HepG2 (cell line): ENCODE data around the gene GABRP. TPM values are rescaled to one million over a fixed set of nuclear protein-coding genes. Genes with fewer than 3 reads are reported as not detected.
A peak's percentile ranks its signal among the peaks of the same experiment; 100 is the strongest.

Experiments used
- ATAC-seq: fragments of 200-7000 bp; cut with Tn5 transposase; 3 replicates; pipeline ENCODE4 v1.9.1; 2020; ENCODE audit warnings: mild to moderate bottlenecking, moderate library complexity
- BruUV-seq: library from RNA; stranded (reverse); fragments of 400-500 nt; replicated peaks from 2 replicates; lab custom pipeline; 2021; lab: Mats Ljungman, UMichigan
- CTCF ChIA-PET: fragments of 300-600 bp; formaldehyde crosslinking; extraction: SDS; loops from one replicate; lab custom pipeline; 2021; ENCODE audit warnings: low total read pairs, inconsistent platforms, low intra/inter-chr PET ratio; lab: Yijun Ruan, JAX
- POLR2A ChIA-PET: fragments of 350-600 bp; sonication (Branson Sonifier 250); formaldehyde crosslinking; loops from one replicate; lab custom pipeline; 2020; ENCODE audit warnings: antibody characterized with exemption, inconsistent platforms; lab: Yijun Ruan, JAX
- DNase-seq: peaks from one replicate; pipeline ENCODE4 v3.0.0-alpha.2; 2015; ENCODE audit warnings: low spot score
- FAIRE-seq: peaks from 3 replicates; lab custom pipeline; 2011; peaks lifted over from hg19 to GRCh38; lab: Jason Lieb, UNC
- H2AFZ ChIP-seq: one replicate; pipeline ENCODE4 v1.6.1; 2011; ENCODE audit warnings: low read length, inconsistent platforms
- H3K27ac ChIP-seq: fragments of 300-600 bp; 3 replicates; pipeline ENCODE4 v1.8.0; 2011; ENCODE audit warnings: mixed run types, mild to moderate bottlenecking, mixed read lengths, low read length, inconsistent platforms; ENCODE audit not compliant: insufficient read depth; ENCODE audit errors: extremely low read length
- H3K27me3 ChIP-seq, 2 experiments: fragments of 200-600 bp in 1 of 2; 2 replicates in 1 of 2; 3 replicates in 1 of 2; pipeline versions ENCODE4 v1.6.0 to v1.8.0; 2011; ENCODE audit warnings: low read length in 2 of 2, mild to moderate bottlenecking in 2 of 2, moderate library complexity in 2 of 2, inconsistent platforms in 1 of 2; ENCODE audit not compliant: insufficient read depth in 2 of 2, control insufficient read depth in 1 of 2
- H3K36me3 ChIP-seq, 2 experiments: fragments of 200-600 bp in 1 of 2; replicated peaks in 1 of 2; 2 replicates in 1 of 2; 3 replicates in 1 of 2; pipeline versions ENCODE4 v1.5.1 to v1.8.0; 2011; ENCODE audit warnings: low read length in 2 of 2, inconsistent platforms in 1 of 2; ENCODE audit not compliant: insufficient read depth in 2 of 2, control insufficient read depth in 1 of 2
- H3K4me1 ChIP-seq: 2 replicates; pipeline ENCODE4 v1.5.1; 2012; ENCODE audit warnings: low read length, inconsistent platforms; ENCODE audit not compliant: insufficient read depth
- H3K4me2 ChIP-seq: 2 replicates; pipeline ENCODE4 v1.6.0; 2011; ENCODE audit warnings: low read depth, low read length, inconsistent platforms
- H3K4me3 ChIP-seq, 3 experiments: fragments of 200-600 bp in 1 of 3; sonication (generic), shearing (Covaris generic) in 1 of 3; replicated peaks in 1 of 3; 2 replicates each; pipeline ENCODE4 v1.5.1; 2011 to 2016; ENCODE audit warnings: low read length in 3 of 3, inconsistent platforms in 2 of 3, low read depth in 2 of 3, mild to moderate bottlenecking in 2 of 3, control low read depth in 1 of 3, mixed read lengths in 1 of 3; ENCODE audit not compliant: insufficient read depth in 1 of 3
- H3K79me2 ChIP-seq: one replicate; pipeline ENCODE4 v1.6.1; 2011; ENCODE audit warnings: low read length, inconsistent platforms; ENCODE audit not compliant: insufficient read depth
- H3K9ac ChIP-seq: 2 replicates; pipeline ENCODE4 v1.6.0; 2011; ENCODE audit warnings: mild to moderate bottlenecking, low read depth, low read length, inconsistent platforms; ENCODE audit not compliant: insufficient read depth
- H3K9me3 ChIP-seq: 2 replicates; pipeline ENCODE4 v1.5.1; 2012; ENCODE audit warnings: mild to moderate bottlenecking, low read length
- H4K20me1 ChIP-seq: 2 replicates; pipeline ENCODE4 v1.6.0; 2011; ENCODE audit warnings: inconsistent platforms, mild to moderate bottlenecking, low read length, moderate library complexity; ENCODE audit not compliant: insufficient read depth
- MEIS2 ChIP-seq: sonication (generic); formaldehyde crosslinking; IDR thresholded peaks from 2 replicates; pipeline ENCODE4 v1.9.0; 2021; ENCODE audit warnings: mild to moderate bottlenecking, missing genetic modification reagents
- TSC22D2 ChIP-seq: sonication (generic); formaldehyde crosslinking; IDR thresholded peaks from 2 replicates; pipeline ENCODE4 v1.5.1; 2020; ENCODE audit warnings: missing genetic modification reagents, mild to moderate bottlenecking, borderline replicate concordance
- ZFP1 ChIP-seq: IDR thresholded peaks from 2 replicates; pipeline ENCODE4 v1.6.1; 2016
- WGBS: methylation state at CpG from one replicate; pipeline ENCODE4 v1.1.6; 2017; ENCODE audit warnings: low lambda C conversion rate; 5-methylcytosine and 5-hydroxymethylcytosine counted together
- in situ Hi-C: cut with HindIII; loops from 2 replicates; pipeline ENCODE4 v1.10.0; 2017; ENCODE audit warnings: low pct_unique_long_range_greater_than_20kb; ENCODE audit not compliant: extremely low pct_ligation_motif_present
- intact Hi-C: fragments of 100-400 bp; cut with micrococcal nuclease; formaldehyde crosslinking; loops from one replicate; pipeline ENCODE4 v1.10.0; 2022; ENCODE audit not compliant: unreplicated experiment
- polyA plus RNA-seq, 8 experiments: library from polyadenylated mRNA; depleted of rRNA in 3 of 8; stranded (reverse) in 7 of 8; unstranded in 1 of 8; fragments of >200 nt; fragmentation: Illumina TruSeq in 4 of 8; extraction: Trizol in 4 of 8; gene quantifications; 2 replicates each; pipeline versions ENCODE4 v1.2.1 to v1.2.3, GENCODE V29; 2011 to 2016; ENCODE audit warnings: low read depth in 4 of 8, missing spikeins in 1 of 8, mixed read lengths in 1 of 8; ENCODE audit not compliant: insufficient read depth in 1 of 8
- total RNA-seq, 5 experiments: library from RNA; depleted of rRNA; stranded (reverse); fragments of >200 nt; fragmentation: Illumina TruSeq; extraction: Trizol; gene quantifications; 2 replicates each; pipeline ENCODE4 v1.2.3, GENCODE V29; 2016; ENCODE audit warnings: low read depth in 1 of 5
- TF ChIP-seq, protein P1 (sequence below): IDR thresholded peaks from 2 replicates; pipeline ENCODE4 v1.6.1; 2018; ENCODE audit warnings: missing genetic modification reagents, mild to moderate bottlenecking, missing compliant biosample characterization

GABRP gene
- total and polyA plus RNA-seq, 2 of the 13 experiments (the other 11 are each of a cell fraction or from before 2014, with no cell fraction given): not detected

DNA sequence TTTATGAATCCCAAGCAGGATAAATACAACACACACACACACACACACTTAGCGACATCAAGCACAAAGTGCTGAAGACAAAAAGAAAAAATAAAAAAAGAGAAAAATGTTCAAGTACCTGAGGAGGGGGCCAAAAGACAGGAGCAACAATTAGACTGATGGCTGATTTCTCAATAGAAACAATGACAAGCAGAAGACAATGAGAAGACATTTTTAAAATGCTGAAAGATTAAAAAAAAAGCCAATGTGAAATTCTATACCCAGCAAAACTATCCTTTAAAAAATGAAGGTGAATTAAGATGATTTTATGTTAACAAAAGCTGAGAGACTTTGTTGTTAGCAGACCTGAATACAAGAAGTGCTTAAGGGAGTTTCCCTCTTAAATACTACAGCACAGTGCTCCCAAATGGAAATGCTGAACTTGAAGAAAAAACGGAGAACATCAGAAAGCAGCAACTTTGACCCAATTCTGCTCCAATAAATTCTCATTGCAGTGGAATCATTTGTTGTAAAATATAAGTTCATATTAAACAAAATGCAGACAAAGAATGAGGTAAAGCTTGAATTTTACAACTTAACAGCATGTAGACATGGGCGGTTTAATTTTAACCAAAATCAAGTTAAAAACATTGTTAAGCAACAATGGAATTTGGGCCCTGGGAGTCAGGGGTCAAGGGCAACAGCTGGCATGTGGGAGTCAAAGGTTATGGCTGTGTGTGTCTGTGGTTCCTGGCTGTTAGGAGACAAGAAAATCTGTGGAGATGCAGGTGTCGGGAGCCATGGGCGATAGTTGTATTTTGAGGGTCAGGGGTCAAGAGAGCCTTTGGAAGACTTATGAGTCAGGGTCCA lies 77.5 kb downstream of the GABRP start:
- intact Hi-C loops: no loop called here
- no peak overlapping the region for H2AFZ ChIP-seq
- WGBS: 48% methylated on average over 5 of the region's 5 CpGs

DNA sequence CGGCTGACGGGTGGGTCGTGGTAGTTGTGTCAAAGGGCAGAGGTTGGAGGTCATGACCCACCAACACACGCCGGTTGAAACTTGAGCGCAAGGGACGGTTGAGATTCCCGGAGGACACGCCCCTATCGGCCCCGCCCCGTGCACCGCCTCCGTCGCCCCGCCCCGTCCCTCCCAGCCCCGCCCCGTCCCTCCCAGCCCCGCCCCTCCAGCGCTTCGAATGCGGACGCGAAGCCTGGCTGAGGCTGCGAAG lies 78.1 kb downstream of the GABRP start:
- FAIRE-seq (no peak), ATAC-seq (no peak), DNase-seq (no peak)
- BruUV-seq: no TSS peak
- Histone ChIP-seq H3K9ac (no peak overlapping the region), H3K9me3 (peaks cover 22% of the 10 kb centered on the region), H3K27ac (no peak overlapping the region), H2AFZ (no peak overlapping the region), H3K4me3 (no peak overlapping the region), H3K79me2 (no peaks in the 10 kb centered on the region), H3K36me3 (no peaks in the 10 kb centered on the region)
- WGBS: 68% methylated on average over 7 of the region's 26 CpGs
- intact Hi-C loops: no loop called here
- in situ Hi-C loops: no loop called here
- ChIA-PET CTCF (no interaction called here), POLR2A (no interaction called here)
- TF ChIP-seq TSC22D2 (CRISPR knock-in tag) (no peak), MEIS2 (no peak)
- TF ChIP-seq, all 625 proteins: peak for 0
- Histone ChIP-seq H3K4me2 (no peak overlapping the region), H3K4me1 (no peaks in the 10 kb centered on the region), H3K27me3 (no peaks in the 10 kb centered on the region), H4K20me1 (no peaks in the 10 kb centered on the region)

More for the DNA sequence above, 77.5 kb downstream of the GABRP start:
- TF ChIP-seq, protein P1, sequence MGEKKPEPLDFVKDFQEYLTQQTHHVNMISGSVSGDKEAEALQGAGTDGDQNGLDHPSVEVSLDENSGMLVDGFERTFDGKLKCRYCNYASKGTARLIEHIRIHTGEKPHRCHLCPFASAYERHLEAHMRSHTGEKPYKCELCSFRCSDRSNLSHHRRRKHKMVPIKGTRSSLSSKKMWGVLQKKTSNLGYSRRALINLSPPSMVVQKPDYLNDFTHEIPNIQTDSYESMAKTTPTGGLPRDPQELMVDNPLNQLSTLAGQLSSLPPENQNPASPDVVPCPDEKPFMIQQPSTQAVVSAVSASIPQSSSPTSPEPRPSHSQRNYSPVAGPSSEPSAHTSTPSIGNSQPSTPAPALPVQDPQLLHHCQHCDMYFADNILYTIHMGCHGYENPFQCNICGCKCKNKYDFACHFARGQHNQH (CRISPR knock-in tag): no peak
- 0 out of 2 replicates have a peak, but pooled peaks have one; percentile 51 for TF ChIP-seq ZFP1
- Histone ChIP-seq H3K79me2 (no peaks in the 10 kb centered on the region), H3K4me2 (no peak overlapping the region), H3K9me3 (peaks cover 22% of the 10 kb centered on the region), H3K27ac (no peak overlapping the region), H3K4me3 (no peak overlapping the region), H3K4me1 (no peaks in the 10 kb centered on the region), H3K36me3 (no peaks in the 10 kb centered on the region), H4K20me1 (no peaks in the 10 kb centered on the region), H3K9ac (no peak overlapping the region), H3K27me3 (no peaks in the 10 kb centered on the region)
- ChIA-PET CTCF (no interaction called here), POLR2A (no interaction called here)
- DNase-seq: no peak
- ATAC-seq: no peak
- FAIRE-seq: no peak
- no TSS peak for BruUV-seq
- in situ Hi-C loops: no loop called here
